Aorta (tissue), 5 donors: ENCODE measurements around the gene RAD51. TPM values are rescaled to one million over a fixed set of nuclear protein-coding genes. Genes with fewer than 3 reads are reported as not detected.

Experiments used
- ATAC-seq: fragments of 200-7000 bp; cut with Tn5 transposase; one replicate; pipeline ENCODE4 v1.9.1; 2022; ENCODE audit warnings: moderate library complexity; ENCODE audit not compliant: low FRiP score
- DNase-seq, 2 donors: peaks; one replicate each; pipeline ENCODE4 v3.0.0-alpha.2; 2020
- H3K27ac ChIP-seq, 2 donors: one replicate each; pipeline ENCODE4 v1.5.1; 2013; ENCODE audit warnings: low read length in 2 of 2, mild to moderate bottlenecking in 2 of 2, moderate library complexity in 2 of 2, control low read depth in 1 of 2, inconsistent platforms in 1 of 2, low read depth in 1 of 2
- H3K27me3 ChIP-seq, 2 donors: one replicate each; pipeline ENCODE4 v1.6.1; 2013; ENCODE audit warnings: control low read depth in 1 of 2, low read length in 1 of 2, mild to moderate bottlenecking in 1 of 2, moderate library complexity in 1 of 2; ENCODE audit not compliant: insufficient read depth in 2 of 2, control insufficient read depth in 1 of 2
- H3K36me3 ChIP-seq, 2 donors: one replicate each; pipeline ENCODE4 v1.6.1; 2013; ENCODE audit warnings: control low read depth in 1 of 2, low read length in 1 of 2, mild to moderate bottlenecking in 1 of 2; ENCODE audit not compliant: insufficient read depth in 2 of 2, control insufficient read depth in 1 of 2
- H3K4me1 ChIP-seq, 2 donors: one replicate each; pipeline ENCODE4 v1.6.1; 2013; ENCODE audit warnings: low read length in 2 of 2, control low read depth in 1 of 2, mild to moderate bottlenecking in 1 of 2, moderate library complexity in 1 of 2; ENCODE audit not compliant: insufficient read depth in 2 of 2, control insufficient read depth in 1 of 2
- H3K4me3 ChIP-seq, 2 donors: one replicate each; pipeline ENCODE4 v1.5.1; 2013; ENCODE audit warnings: low read length in 2 of 2, control low read depth in 1 of 2, mild to moderate bottlenecking in 1 of 2
- H3K9me3 ChIP-seq: one replicate; pipeline ENCODE4 v1.6.1; 2013; ENCODE audit warnings: mild to moderate bottlenecking, low read length; ENCODE audit not compliant: control insufficient read depth
- WGBS, 2 donors: extraction: QIAGEN DNeasy Blood & Tissue Kit; methylation state at CpG; one replicate each; pipeline ENCODE4 v1.1.7; 2013; 5-methylcytosine and 5-hydroxymethylcytosine counted together
- intact Hi-C, 2 donors: fragments of 100-400 bp; cut with DNase I; formaldehyde crosslinking; loops; one replicate each; pipeline versions ENCODE4 v1.14.2 to v1.15.0; 2022
- polyA plus RNA-seq, 2 donors: library from polyadenylated mRNA; stranded (reverse); fragments of 200-250 nt; gene quantifications; one replicate each; pipeline ENCODE4 v1.2.3, GENCODE V29; 2013
- total RNA-seq, 2 donors: library from RNA; stranded (reverse); fragmentation: NEBNext Ultra II Directional; extraction: Animal tissue kit (Norgen Biotek cat#: 25700); gene quantifications; one replicate each; pipeline ENCODE4 v1.2.1, GENCODE V29; 2021
- donor health status: healthy with polysubstance abuse.
- donor health status: Bipolar disorder and iron deficiency.
- donor health status: DM: no; HTN: no; CAD: no.
- donor health status: DM: no; HTN: no; CAD: no.
- donor health status: DM: yes; HTN: yes; CAD: no.

RAD51 gene
- total and polyA plus RNA-seq, 4 donors = 0.33 to 0.87 (median 0.46) TPM

GRCh38 chr15:40702077-40702476 lies 7.1 kb downstream of the RAD51 start:
- Histone ChIP-seq H3K9me3 (no peaks in the 10 kb centered on the region), H3K27ac (no peak overlapping the region), H3K4me1 (no peaks in the 10 kb centered on the region), H3K4me3 (no peak overlapping the region), H3K27me3 (no peaks in the 10 kb centered on the region), H3K36me3 (no peaks in the 10 kb centered on the region)
- intact Hi-C loops = no loop called here
- WGBS, 2 donors = 94 to 95% methylated on average over 7 of the region's 7 CpGs
- DNase-seq = no peak
- no peak for ATAC-seq

- no peaks in the 10 kb centered on the region for H3K27me3 ChIP-seq
- intact Hi-C loops = no loop called here
- H3K4me1 ChIP-seq = no peaks in the 10 kb centered on the region
- no peak overlapping the region for H3K4me3 ChIP-seq
- no peak for ATAC-seq
- no peaks in the 10 kb centered on the region for H3K36me3 ChIP-seq
- no peaks in the 10 kb centered on the region for H3K9me3 ChIP-seq
- 93 to 96% methylated on average over 2 of the region's 2 CpGs for WGBS, 2 donors
- no peak for DNase-seq
- H3K27ac ChIP-seq = no peak overlapping the region
These were observed 11.1 kb downstream of the RAD51 start for GRCh38 chr15:40706121-40706520.

- no peaks in the 10 kb centered on the region for H3K27me3 ChIP-seq
- intact Hi-C loops = no loop called here
- no peak overlapping the region for H3K27ac ChIP-seq
- no peaks in the 10 kb centered on the region for H3K36me3 ChIP-seq
- WGBS, 2 donors = 49 to 68% methylated on average over 2 of the region's 2 CpGs
- DNase-seq (no peak), ATAC-seq (no peak)
- H3K4me1 ChIP-seq = no peaks in the 10 kb centered on the region
- H3K9me3 ChIP-seq = no peaks in the 10 kb centered on the region
- H3K4me3 ChIP-seq = no peak overlapping the region
These were observed 19.2 kb downstream of the RAD51 start for GRCh38 chr15:40714144-40714543.

- Histone ChIP-seq H3K9me3 (no peaks in the 10 kb centered on the region), H3K4me3 (no peak overlapping the region), H3K4me1 (no peaks in the 10 kb centered on the region), H3K27me3 (no peaks in the 10 kb centered on the region), H3K27ac (no peak overlapping the region), H3K36me3 (no peaks in the 10 kb centered on the region)
- ATAC-seq (no peak), DNase-seq (no peak)
- intact Hi-C loops = no loop called here
- 95 to 96% methylated on average over 6 of the region's 6 CpGs for WGBS, 2 donors
These were observed 21.2 kb downstream of the RAD51 start for GRCh38 chr15:40716165-40716564.

GRCh38 chr15:40721701-40722100 lies 26.7 kb downstream of the RAD51 start:
- intact Hi-C loops = no loop called here
- Histone ChIP-seq H3K36me3 (no peaks in the 10 kb centered on the region), H3K4me1 (no peaks in the 10 kb centered on the region), H3K27me3 (no peaks in the 10 kb centered on the region), H3K9me3 (no peaks in the 10 kb centered on the region), H3K27ac (no peak overlapping the region), H3K4me3 (no peak overlapping the region)
- ATAC-seq (no peak), DNase-seq (no peak)
- WGBS, 2 donors = 72 to 80% methylated on average over 1 of the region's 1 CpG

- no peak for DNase-seq
- H3K36me3 ChIP-seq = no peaks in the 10 kb centered on the region
- H3K9me3 ChIP-seq = no peaks in the 10 kb centered on the region
- intact Hi-C loops = no loop called here
- no peaks in the 10 kb centered on the region for H3K4me1 ChIP-seq
- no peak for ATAC-seq
- H3K27ac ChIP-seq = no peak overlapping the region
- 92% methylated on average over 4 of the region's 4 CpGs for WGBS, 2 donors
- no peak overlapping the region for H3K4me3 ChIP-seq
- H3K27me3 ChIP-seq = no peaks in the 10 kb centered on the region
These were observed 27.4 kb downstream of the RAD51 start for GRCh38 chr15:40722354-40722753.

GRCh38 chr15:40722934-40723333 lies 28.0 kb downstream of the RAD51 start:
- no peak overlapping the region for H3K4me3 ChIP-seq
- ATAC-seq (no peak), DNase-seq (no peak)
- H3K27me3 ChIP-seq = no peaks in the 10 kb centered on the region
- H3K9me3 ChIP-seq = no peaks in the 10 kb centered on the region
- no peaks in the 10 kb centered on the region for H3K36me3 ChIP-seq
- H3K27ac ChIP-seq = no peak overlapping the region
- intact Hi-C loops = no loop called here
- 90 to 95% methylated on average over 2 of the region's 2 CpGs for WGBS, 2 donors
- H3K4me1 ChIP-seq = no peaks in the 10 kb centered on the region

GRCh38 chr15:40723919-40724318 lies 28.9 kb downstream of the RAD51 start:
- no peak for DNase-seq
- intact Hi-C loops = no loop called here
- H3K27ac ChIP-seq = no peak overlapping the region
- no peak for ATAC-seq
- H3K9me3 ChIP-seq = no peaks in the 10 kb centered on the region
- H3K4me1 ChIP-seq = no peaks in the 10 kb centered on the region
- no peaks in the 10 kb centered on the region for H3K36me3 ChIP-seq
- no peak overlapping the region for H3K4me3 ChIP-seq
- 91 to 93% methylated on average over 2 of the region's 2 CpGs for WGBS, 2 donors
- no peaks in the 10 kb centered on the region for H3K27me3 ChIP-seq

GRCh38 chr15:40731034-40731433 lies 36.1 kb downstream of the RAD51 start:
- H3K4me1 ChIP-seq = no peaks in the 10 kb centered on the region
- no peak overlapping the region for H3K4me3 ChIP-seq
- H3K27me3 ChIP-seq = no peaks in the 10 kb centered on the region
- WGBS, 2 donors = 86 to 91% methylated on average over 3 of the region's 3 CpGs
- ATAC-seq (no peak), DNase-seq (no peak)
- H3K9me3 ChIP-seq = no peaks in the 10 kb centered on the region
- intact Hi-C loops = no loop called here
- peaks cover under 1 to 2% of the 10 kb centered on the region in 2 donors for H3K36me3 ChIP-seq
- no peak overlapping the region for H3K27ac ChIP-seq
